HFF-Myc (cell line): Measurements from ENCODE around the gene ZDHHC20.

ENCODE experiments used
- DNase-seq: peaks from one replicate; pipeline ENCODE4 v3.0.0-alpha.2; 2011; ENCODE audit warnings: low read depth; ENCODE audit errors: extremely low read depth
- H3K4me3 ChIP-seq: replicated peaks from 2 replicates; pipeline ENCODE4 v1.5.1; 2011; ENCODE audit warnings: low read depth, mild to moderate bottlenecking, control low read depth, low read length
- TF ChIP-seq, protein P1 (sequence below): IDR thresholded peaks from 2 replicates; pipeline ENCODE4 v1.5.1; 2012; ENCODE audit warnings: mild to moderate bottlenecking, low read depth, low read length, control low read depth; ENCODE audit errors: missing control alignments

Gene ZDHHC20

DNA sequence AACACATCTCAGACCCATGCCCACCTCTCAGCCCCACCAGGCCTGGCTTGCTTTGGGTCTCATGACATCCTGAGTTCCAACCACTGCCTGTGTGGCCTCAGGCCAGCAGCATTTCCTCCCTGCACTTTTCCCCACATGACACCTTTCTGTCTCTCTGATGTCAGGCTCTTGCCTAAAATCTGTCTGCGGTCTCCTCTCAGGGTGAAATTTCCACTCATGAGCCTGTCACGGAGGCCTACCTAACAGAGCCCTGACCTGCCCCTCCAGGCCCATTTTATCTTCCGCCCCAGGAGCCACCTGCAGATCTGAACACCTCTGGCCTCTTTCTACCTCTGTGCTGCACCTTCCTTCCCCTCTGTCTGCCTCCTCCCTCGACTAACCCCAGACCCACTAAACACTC lies 93.5 kb downstream of the ZDHHC20 start:
- DNase-seq: no peak
- TF ChIP-seq, protein P1, sequence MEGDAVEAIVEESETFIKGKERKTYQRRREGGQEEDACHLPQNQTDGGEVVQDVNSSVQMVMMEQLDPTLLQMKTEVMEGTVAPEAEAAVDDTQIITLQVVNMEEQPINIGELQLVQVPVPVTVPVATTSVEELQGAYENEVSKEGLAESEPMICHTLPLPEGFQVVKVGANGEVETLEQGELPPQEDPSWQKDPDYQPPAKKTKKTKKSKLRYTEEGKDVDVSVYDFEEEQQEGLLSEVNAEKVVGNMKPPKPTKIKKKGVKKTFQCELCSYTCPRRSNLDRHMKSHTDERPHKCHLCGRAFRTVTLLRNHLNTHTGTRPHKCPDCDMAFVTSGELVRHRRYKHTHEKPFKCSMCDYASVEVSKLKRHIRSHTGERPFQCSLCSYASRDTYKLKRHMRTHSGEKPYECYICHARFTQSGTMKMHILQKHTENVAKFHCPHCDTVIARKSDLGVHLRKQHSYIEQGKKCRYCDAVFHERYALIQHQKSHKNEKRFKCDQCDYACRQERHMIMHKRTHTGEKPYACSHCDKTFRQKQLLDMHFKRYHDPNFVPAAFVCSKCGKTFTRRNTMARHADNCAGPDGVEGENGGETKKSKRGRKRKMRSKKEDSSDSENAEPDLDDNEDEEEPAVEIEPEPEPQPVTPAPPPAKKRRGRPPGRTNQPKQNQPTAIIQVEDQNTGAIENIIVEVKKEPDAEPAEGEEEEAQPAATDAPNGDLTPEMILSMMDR: no peak
- H3K4me3 ChIP-seq: no peak overlapping the region

DNA sequence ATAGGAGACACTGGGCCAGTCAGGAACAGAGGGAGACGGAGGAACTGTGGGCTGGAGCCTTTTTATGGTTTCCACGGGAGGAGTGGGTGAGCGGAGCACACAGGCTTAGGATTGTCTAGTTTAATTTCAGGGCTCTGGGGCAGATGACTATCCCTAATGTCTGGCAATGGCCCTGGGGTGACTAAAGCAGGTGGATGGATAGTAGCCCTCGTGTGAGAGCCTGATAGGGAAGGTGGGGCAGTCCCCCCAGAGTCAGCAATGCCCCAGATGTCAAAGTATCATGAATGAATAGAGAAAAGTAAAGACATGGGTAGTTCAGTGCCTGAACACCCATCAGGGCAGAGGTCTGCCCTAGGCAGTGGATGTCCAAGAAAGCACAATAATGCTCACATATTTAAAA lies 94.2 kb downstream of the ZDHHC20 start:
- no peak overlapping the region for H3K4me3 ChIP-seq
- DNase-seq: no peak
- TF ChIP-seq, protein P1: no peak

DNA sequence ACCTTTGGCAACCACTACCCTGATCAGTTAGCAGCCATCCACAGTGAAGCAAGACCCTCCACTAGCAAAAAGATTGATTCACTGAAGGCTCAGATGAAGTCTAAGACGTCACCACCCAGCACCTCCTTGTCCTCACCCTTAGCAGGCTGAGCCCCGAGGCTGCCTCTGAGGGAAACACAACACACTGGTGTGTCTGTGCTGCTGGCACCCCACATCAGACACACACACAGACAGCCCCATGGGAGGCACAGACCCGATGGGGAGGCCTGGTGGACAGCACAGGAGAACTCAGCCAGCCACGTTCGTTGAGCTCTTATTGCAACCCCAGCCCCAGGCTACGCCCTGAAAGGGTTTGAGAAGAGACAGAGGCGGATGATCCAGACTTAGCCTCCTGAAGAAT lies 94.7 kb downstream of the ZDHHC20 start:
- no peak for DNase-seq

DNA sequence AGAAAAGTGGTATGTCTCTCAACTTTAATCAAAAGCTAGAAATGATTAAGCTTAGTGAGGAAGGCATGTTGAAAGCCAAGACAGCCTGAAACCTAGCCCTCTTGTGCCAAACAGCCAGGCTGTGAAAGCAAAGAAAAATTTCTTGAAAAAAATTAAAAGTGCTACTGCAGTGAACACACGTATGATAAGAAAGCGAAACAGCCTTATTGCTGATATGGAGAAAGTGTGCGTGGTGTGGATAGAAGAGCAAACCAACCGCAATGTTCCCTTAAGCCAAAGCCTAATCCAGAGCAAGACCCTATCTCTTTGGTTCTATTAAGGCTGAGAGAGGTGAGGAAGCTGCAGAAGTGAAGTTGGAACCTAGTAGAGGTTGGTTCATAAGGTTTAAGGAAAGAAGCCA lies 96.4 kb downstream of the ZDHHC20 start:
- DNase-seq: no peak
- TF ChIP-seq, protein P1: no peak
- no peak overlapping the region for H3K4me3 ChIP-seq

More for the DNA sequence above, 94.7 kb downstream of the ZDHHC20 start:
- TF ChIP-seq, protein P1: no peak
- no peak overlapping the region for H3K4me3 ChIP-seq

DNA sequence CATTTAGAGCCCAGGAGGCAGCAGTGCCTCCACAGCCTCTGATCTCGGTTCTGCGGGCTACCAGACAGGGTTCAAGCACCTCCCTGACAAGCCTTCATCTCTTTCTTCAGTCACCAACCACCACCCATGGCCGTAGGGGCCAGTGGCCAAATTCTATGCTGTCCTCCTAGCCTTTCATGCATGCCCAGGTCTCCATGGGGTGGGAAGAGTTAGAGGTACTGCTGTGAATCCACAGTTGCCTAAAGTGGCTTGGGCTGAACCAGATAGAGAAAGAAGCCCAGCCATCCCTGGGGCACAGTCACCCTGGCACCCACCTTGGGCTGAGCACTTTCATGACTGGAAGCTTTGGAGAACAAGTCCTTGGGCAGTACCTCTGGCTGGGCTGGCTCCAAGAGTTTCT lies 97.4 kb downstream of the ZDHHC20 start:
- no peak overlapping the region for H3K4me3 ChIP-seq
- TF ChIP-seq, protein P1: no peak
- no peak for DNase-seq

DNA sequence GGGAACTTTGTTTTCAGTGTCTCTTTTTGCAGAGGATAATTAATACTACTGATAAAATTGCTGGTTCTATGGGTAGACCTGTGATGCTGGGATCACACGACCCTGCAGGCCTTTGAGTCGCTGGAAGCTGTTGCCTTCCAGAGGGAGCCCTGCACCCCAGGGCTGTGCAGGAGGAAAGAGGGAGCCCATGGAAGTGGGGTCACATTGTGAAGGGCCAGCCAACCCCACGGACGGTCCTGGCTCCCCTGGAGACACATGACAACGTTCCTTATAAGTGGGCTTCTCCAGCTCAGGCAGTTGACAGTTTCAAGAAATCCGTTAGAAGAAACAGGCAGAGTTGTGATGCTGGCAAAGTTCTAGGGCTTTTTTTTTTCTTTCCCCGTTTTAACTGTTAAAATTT lies 98.0 kb downstream of the ZDHHC20 start:
- no peak for DNase-seq
- no peak overlapping the region for H3K4me3 ChIP-seq
- TF ChIP-seq, protein P1: no peak

DNA sequence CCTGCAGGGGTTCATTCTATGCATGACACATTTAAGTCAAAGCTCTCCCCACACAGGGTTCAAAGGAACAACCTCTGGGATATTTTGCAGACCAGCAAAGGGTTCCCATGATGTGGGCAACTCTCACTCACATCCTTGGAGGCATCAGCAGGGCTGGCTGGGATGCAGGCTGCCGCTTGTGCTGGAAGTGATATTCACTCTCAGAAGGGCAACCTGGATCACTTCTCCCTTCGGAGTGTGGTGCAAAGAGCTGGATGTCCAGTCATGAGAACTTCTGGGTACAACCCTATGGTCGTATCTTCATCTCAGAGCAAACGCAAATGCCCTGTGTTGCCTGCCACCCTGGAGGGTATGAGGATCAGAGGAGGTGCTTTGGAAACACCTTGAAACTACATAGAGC lies 98.6 kb downstream of the ZDHHC20 start:
- no peak for DNase-seq
- H3K4me3 ChIP-seq: no peak overlapping the region
- TF ChIP-seq, protein P1: no peak
